NCI-H82 (cell line): ENCODE data around the gene CCDC15.

Experiments used
- DNase-seq: peaks from one replicate; lab custom pipeline; 2025; lab: John Stamatoyannopoulos, UW

Gene CCDC15

GRCh38 chr11:124953753-124954589 is at the start of gene CCDC15:
Gene CCDC15 (plus strand): TSS chr11:124954202. CDS start chr11:124954733, 531 bp downstream.
- DNase-seq, result peak; percentile 99

GRCh38 chr11:124915541-124916369 is 38.2 kb upstream of the CCDC15 start:
- DNase-seq, result no peak

- no peak for DNase-seq
These were observed 37.7 kb upstream of the CCDC15 start for GRCh38 chr11:124916370-124916710.

- DNase-seq, result peak; percentile 29
These were observed 36.8 kb upstream of the CCDC15 start for GRCh38 chr11:124917115-124917637.

- no peak for DNase-seq
These were observed 35.1 kb upstream of the CCDC15 start, which contains the start of gene HEPN1 for GRCh38 chr11:124918950-124919349. Gene HEPN1 (plus strand): TSS chr11:124919250.

GRCh38 chr11:124919898-124920297 is 34.1 kb upstream of the CCDC15 start:
- peak; percentile 32 for DNase-seq

- no peak for DNase-seq
These were observed 33.6 kb upstream of the CCDC15 start for GRCh38 chr11:124920356-124920755.

- peak; percentile 41 for DNase-seq
These were observed 33.0 kb upstream of the CCDC15 start for GRCh38 chr11:124920870-124921609.

GRCh38 chr11:124922831-124923230 is 31.2 kb upstream of the CCDC15 start:
- no peak for DNase-seq

- DNase-seq, result no peak
These were observed 30.7 kb upstream of the CCDC15 start for GRCh38 chr11:124923296-124923695.

- DNase-seq, result no peak
These were observed 24.9 kb upstream of the CCDC15 start for GRCh38 chr11:124928942-124929665.

GRCh38 chr11:124930799-124931198 is 23.2 kb upstream of the CCDC15 start:
- DNase-seq, result no peak

GRCh38 chr11:124934862-124935547 is 19.0 kb upstream of the CCDC15 start:
- DNase-seq, result no peak

GRCh38 chr11:124935548-124936514 is 18.2 kb upstream of the CCDC15 start, which contains the start of gene HEPACAM:
Gene HEPACAM (minus strand): TSS chr11:124936047. CDS start chr11:124936006, 41 bp downstream.
- no peak for DNase-seq

GRCh38 chr11:124937336-124937935 is 16.6 kb upstream of the CCDC15 start:
- DNase-seq, result no peak

- DNase-seq, result no peak
These were observed 15.7 kb upstream of the CCDC15 start for GRCh38 chr11:124938206-124938765.

- DNase-seq, result no peak
These were observed 15.0 kb upstream of the CCDC15 start for GRCh38 chr11:124938970-124939369.

GRCh38 chr11:124941703-124942102 is 12.3 kb upstream of the CCDC15 start:
- DNase-seq, result no peak
